Uterus (tissue), 2 donors: ENCODE measurements around the gene PMAIP1.

Source experiments
- CTCF ChIP-seq, 4 experiments: fragments of 200-600 bp in 2 of 4; fragments of 450-650 bp in 2 of 4; sonication (generic) in 2 of 4; IDR thresholded peaks; one replicate each; pipeline ENCODE4 v1.5.1; 2016 to 2019; ENCODE audit warnings: antibody characterized with exemption in 4 of 4, mild to moderate bottlenecking in 2 of 4, moderate library complexity in 1 of 4
- POLR2A ChIP-seq, 2 donors: fragments of 450-650 bp; IDR thresholded peaks; one replicate each; pipeline ENCODE4 v1.6.1; 2016; ENCODE audit warnings: antibody characterized with exemption in 2 of 2, mild to moderate bottlenecking in 1 of 2, moderate library complexity in 1 of 2

GRCh38 chr18:59884351-59884750 is 15.4 kb upstream of the PMAIP1 start:
- TF ChIP-seq CTCF (IDR thresholded peaks at IDR 0.05) (no peak), POLR2A (IDR thresholded peaks at IDR 0.05) (no peak)
